ENCODE measurements around the gene COL18A1. TPM values are rescaled to one million over a fixed set of nuclear protein-coding genes. Genes with fewer than 3 reads are reported as not detected.
A peak's percentile ranks its signal among the peaks of the same experiment; 100 is the strongest.

COL18A1 gene
- total and polyA plus RNA-seq, 9 of the 15 experiments (the other 6 are each of a cell fraction or from before 2014, with no cell fraction given) = 0.14 to 16.4 (median 2.0) TPM

GRCh38 chr21:45509566-45510465 is 104.9 kb downstream of the COL18A1 start (continued):
- TF ChIP-seq CTCF (IDR thresholded peaks at IDR 0.05 in 2 of 3, conservative IDR thresholded peaks at IDR 0.05 in 1 of 3; ENCODE audit: insufficient read depth in 2 of 3, low read depth in 1 of 3, low read length in 3 of 3) = peak in 1 of 3 experiments; percentile 12; a peak in 1 of 6 replicates
- TF ChIP-seq HMGN3 (IDR thresholded peaks at IDR 0.05; ENCODE audit: borderline replicate concordance, extremely low read depth, insufficient read length, low read depth, low read length) = peak; percentile 37
- no peak for TF ChIP-seq SMARCA5 (IDR thresholded peaks at IDR 0.05)
- no peak for TF ChIP-seq SMARCA4 (IDR thresholded peaks at IDR 0.05)
- TF ChIP-seq MYNN (IDR thresholded peaks at IDR 0.05) = peak; percentile 18; the same call in 1 of the 2 replicates
- no peak for TF ChIP-seq MYNN (CRISPR knock-in tag; IDR thresholded peaks at IDR 0.05)
- TF ChIP-seq POLR2G (IDR thresholded peaks at IDR 0.05; ENCODE audit: low read depth, low read length) = peak; percentile 77
- TF ChIP-seq, protein P1, sequence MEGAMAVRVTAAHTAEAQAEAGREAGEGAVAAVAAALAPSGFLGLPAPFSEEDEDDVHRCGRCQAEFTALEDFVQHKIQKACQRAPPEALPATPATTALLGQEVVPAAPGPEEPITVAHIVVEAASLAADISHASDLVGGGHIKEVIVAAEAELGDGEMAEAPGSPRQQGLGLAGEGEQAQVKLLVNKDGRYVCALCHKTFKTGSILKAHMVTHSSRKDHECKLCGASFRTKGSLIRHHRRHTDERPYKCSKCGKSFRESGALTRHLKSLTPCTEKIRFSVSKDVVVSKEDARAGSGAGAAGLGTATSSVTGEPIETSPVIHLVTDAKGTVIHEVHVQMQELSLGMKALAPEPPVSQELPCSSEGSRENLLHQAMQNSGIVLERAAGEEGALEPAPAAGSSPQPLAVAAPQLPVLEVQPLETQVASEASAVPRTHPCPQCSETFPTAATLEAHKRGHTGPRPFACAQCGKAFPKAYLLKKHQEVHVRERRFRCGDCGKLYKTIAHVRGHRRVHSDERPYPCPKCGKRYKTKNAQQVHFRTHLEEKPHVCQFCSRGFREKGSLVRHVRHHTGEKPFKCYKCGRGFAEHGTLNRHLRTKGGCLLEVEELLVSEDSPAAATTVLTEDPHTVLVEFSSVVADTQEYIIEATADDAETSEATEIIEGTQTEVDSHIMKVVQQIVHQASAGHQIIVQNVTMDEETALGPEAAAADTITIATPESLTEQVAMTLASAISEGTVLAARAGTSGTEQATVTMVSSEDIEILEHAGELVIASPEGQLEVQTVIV (CRISPR knock-in tag; IDR thresholded peaks at IDR 0.05; ENCODE audit: borderline replicate concordance) = no peak
- TF ChIP-seq NFE2L1 (tag; IDR thresholded peaks at IDR 0.05; ENCODE audit: borderline replicate concordance, low read depth) = no peak
- TF ChIP-seq RBFOX2 (IDR thresholded peaks at IDR 0.05; ENCODE audit: low read depth, low read length) = no peak
- no peak for TF ChIP-seq HSF4 (CRISPR knock-in tag; IDR thresholded peaks at IDR 0.05; ENCODE audit: borderline replicate concordance)
- TF ChIP-seq KHSRP (IDR thresholded peaks at IDR 0.05) = no peak
- no peak for TF ChIP-seq ZNF766 (CRISPR knock-in tag; conservative IDR thresholded peaks at IDR 0.05)
- TF ChIP-seq ZNF644 (tag; IDR thresholded peaks at IDR 0.05; ENCODE audit: low read depth) = no peak
- no peak for TF ChIP-seq MTA1 (IDR thresholded peaks at IDR 0.05; ENCODE audit: borderline replicate concordance)
- TF ChIP-seq, protein P2, sequence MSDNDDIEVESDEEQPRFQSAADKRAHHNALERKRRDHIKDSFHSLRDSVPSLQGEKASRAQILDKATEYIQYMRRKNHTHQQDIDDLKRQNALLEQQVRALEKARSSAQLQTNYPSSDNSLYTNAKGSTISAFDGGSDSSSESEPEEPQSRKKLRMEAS (CRISPR knock-in tag; IDR thresholded peaks at IDR 0.05) = peak; percentile 23; the same call in 1 of the 2 replicates
- no peak for TF ChIP-seq MECOM (CRISPR knock-in tag; IDR thresholded peaks at IDR 0.05)
- no peak for TF ChIP-seq ZNF584 (CRISPR knock-in tag; IDR thresholded peaks at IDR 0.05; ENCODE audit: low read depth)
- TF ChIP-seq GATAD2B (IDR thresholded peaks at IDR 0.05; ENCODE audit: borderline replicate concordance) = no peak
- TF ChIP-seq, protein P3, sequence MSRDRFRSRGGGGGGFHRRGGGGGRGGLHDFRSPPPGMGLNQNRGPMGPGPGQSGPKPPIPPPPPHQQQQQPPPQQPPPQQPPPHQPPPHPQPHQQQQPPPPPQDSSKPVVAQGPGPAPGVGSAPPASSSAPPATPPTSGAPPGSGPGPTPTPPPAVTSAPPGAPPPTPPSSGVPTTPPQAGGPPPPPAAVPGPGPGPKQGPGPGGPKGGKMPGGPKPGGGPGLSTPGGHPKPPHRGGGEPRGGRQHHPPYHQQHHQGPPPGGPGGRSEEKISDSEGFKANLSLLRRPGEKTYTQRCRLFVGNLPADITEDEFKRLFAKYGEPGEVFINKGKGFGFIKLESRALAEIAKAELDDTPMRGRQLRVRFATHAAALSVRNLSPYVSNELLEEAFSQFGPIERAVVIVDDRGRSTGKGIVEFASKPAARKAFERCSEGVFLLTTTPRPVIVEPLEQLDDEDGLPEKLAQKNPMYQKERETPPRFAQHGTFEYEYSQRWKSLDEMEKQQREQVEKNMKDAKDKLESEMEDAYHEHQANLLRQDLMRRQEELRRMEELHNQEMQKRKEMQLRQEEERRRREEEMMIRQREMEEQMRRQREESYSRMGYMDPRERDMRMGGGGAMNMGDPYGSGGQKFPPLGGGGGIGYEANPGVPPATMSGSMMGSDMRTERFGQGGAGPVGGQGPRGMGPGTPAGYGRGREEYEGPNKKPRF (IDR thresholded peaks at IDR 0.05; ENCODE audit: low read depth, low read length) = no peak
